BJ (cell line): ENCODE data around the gene ESYT1. TPM values are rescaled to one million over a fixed set of nuclear protein-coding genes. Genes with fewer than 3 reads are reported as not detected.
"Not testable (repeated sequence)": the region's sequence is repeated elsewhere in the genome, so short reads cannot be mapped to it uniquely, and the experiment has no call there.

ENCODE experiments used
- CTCF ChIA-PET: fragments of 350-600 bp; formaldehyde crosslinking; extraction: SDS; loops from one replicate; lab custom pipeline; 2021; ENCODE audit warnings: antibody characterized with exemption, inconsistent platforms; lab: Yijun Ruan, JAX
- POLR2A ChIA-PET: fragments of 300-600 bp; sonication (Branson Sonifier 250); formaldehyde crosslinking; extraction: SDS; loops from one replicate; lab custom pipeline; 2021; ENCODE audit warnings: antibody characterized with exemption; lab: Charles Lee
- DNase-seq: peaks from one replicate; pipeline ENCODE4 v3.0.0-alpha.2; 2011; ENCODE audit warnings: low read depth
- H3K27me3 ChIP-seq: 2 replicates; pipeline ENCODE4 v1.6.0; 2011; ENCODE audit warnings: low read length; ENCODE audit not compliant: control insufficient read depth, insufficient read depth
- H3K36me3 ChIP-seq: 2 replicates; pipeline ENCODE4 v1.5.1; 2011; ENCODE audit warnings: low read length; ENCODE audit not compliant: control insufficient read depth, insufficient read depth
- H3K4me3 ChIP-seq: 2 replicates; pipeline ENCODE4 v1.5.1; 2011; ENCODE audit warnings: low read depth, mild to moderate bottlenecking, control low read depth, low read length
- polyA plus RNA-seq: library from polyadenylated mRNA; depleted of rRNA; stranded (reverse); fragments of >200 nt; gene quantifications from 2 replicates; pipeline ENCODE4 v1.2.3, GENCODE V29; 2011
- TF ChIP-seq, protein P1 (sequence below): IDR thresholded peaks from 2 replicates; pipeline ENCODE4 v1.5.1; 2011; ENCODE audit warnings: low read depth, mild to moderate bottlenecking, control low read depth, inconsistent platforms, low read length, moderate library complexity; ENCODE audit not compliant: insufficient read depth

The ESYT1 gene
- polyA plus RNA-seq, 1 experiment = 264 TPM

DNA sequence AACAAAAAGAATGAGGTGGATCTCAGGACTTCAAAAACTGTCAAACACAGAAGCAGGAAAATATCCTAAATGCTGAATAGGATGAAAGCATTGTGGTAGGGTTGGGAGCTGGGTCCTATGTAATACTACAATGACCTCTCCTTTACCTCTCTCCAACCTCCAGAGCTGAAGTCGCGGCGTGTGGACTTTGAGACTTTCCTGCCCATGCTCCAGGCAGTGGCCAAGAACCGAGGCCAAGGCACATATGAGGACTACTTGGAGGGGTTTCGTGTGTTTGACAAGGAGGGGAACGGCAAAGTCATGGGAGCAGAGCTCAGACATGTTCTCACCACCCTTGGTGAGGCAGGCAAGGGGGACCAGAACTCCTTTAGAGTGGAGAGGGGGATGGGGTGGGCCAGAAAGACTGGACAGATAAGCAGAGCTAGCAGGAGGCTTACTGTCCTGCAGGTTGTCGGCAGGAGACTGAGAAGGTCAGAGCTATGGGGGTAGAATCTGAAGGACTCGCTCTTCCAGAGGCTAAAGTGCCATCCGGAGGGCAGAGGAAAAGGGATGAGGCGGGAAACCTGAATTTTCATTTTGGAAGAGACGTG, 27.3 kb downstream of the ESYT1 start:
- DNase-seq = no peak
- CTCF ChIA-PET = interaction anchor here (1.6 to 2.8 kb wide), 4 partner anchors 28 to 36 kb away, joined by 3 to 10 read pairs (median 7); partner anchors contain the start of genes ESYT1 and SMARCC2
- peaks cover 10% of the 10 kb centered on the region for H3K36me3 ChIP-seq
- TF ChIP-seq, protein P1, sequence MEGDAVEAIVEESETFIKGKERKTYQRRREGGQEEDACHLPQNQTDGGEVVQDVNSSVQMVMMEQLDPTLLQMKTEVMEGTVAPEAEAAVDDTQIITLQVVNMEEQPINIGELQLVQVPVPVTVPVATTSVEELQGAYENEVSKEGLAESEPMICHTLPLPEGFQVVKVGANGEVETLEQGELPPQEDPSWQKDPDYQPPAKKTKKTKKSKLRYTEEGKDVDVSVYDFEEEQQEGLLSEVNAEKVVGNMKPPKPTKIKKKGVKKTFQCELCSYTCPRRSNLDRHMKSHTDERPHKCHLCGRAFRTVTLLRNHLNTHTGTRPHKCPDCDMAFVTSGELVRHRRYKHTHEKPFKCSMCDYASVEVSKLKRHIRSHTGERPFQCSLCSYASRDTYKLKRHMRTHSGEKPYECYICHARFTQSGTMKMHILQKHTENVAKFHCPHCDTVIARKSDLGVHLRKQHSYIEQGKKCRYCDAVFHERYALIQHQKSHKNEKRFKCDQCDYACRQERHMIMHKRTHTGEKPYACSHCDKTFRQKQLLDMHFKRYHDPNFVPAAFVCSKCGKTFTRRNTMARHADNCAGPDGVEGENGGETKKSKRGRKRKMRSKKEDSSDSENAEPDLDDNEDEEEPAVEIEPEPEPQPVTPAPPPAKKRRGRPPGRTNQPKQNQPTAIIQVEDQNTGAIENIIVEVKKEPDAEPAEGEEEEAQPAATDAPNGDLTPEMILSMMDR = no peak
- POLR2A ChIA-PET = no interaction called here
- H3K4me3 ChIP-seq = no peak overlapping the region
- H3K27me3 ChIP-seq = no peaks in the 10 kb centered on the region

DNA sequence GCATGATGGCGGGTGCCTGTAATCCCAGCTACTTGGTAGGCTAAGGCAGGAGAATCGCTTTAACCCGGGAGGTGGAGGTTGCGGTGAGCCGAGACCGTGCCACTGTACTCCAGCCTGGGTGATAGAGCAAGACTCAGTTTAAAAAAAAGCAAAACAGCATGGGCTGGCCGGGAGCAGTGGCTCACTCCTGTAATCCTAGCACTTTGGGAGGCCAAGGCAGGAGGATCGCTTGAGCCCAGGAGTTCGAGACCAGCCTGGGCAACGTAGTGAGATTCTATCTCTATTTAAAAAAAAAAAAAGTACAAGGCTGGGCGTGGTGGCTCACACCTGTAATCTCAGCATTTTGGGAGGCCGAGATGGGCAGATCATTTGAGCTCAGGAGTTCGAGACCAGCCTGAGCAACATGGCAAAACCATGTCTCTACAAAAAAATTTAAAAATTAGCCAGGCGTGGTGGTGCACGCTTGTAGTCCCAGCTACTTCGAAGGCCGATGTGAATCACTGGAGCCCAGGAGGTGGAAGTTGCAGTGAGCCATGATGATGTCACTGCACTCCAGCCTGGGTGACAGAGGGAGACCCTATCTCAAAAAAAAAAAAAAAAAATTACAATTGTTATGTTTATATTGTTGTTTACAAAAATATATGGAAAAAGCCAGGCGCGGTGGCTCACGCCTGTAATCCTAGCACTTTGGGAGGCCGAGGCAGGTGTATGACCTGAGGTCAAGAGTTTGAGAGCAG, 28.6 kb downstream of the ESYT1 start:
- POLR2A ChIA-PET, H3K27me3 ChIP-seq, DNase-seq: not testable (repeated sequence)
- Histone ChIP-seq H3K4me3 (peak overlapping the region; percentile 64; the same call in 1 of the 2 replicates), H3K36me3 (peaks cover 21% of the 10 kb centered on the region)
- CTCF ChIA-PET = interaction anchor here (0.6 to 2.8 kb wide), 3 partner anchors 30 to 67 kb away, joined by 3 to 10 read pairs (median 4); partner anchors contain the start of genes ESYT1 and SMARCC2

DNA sequence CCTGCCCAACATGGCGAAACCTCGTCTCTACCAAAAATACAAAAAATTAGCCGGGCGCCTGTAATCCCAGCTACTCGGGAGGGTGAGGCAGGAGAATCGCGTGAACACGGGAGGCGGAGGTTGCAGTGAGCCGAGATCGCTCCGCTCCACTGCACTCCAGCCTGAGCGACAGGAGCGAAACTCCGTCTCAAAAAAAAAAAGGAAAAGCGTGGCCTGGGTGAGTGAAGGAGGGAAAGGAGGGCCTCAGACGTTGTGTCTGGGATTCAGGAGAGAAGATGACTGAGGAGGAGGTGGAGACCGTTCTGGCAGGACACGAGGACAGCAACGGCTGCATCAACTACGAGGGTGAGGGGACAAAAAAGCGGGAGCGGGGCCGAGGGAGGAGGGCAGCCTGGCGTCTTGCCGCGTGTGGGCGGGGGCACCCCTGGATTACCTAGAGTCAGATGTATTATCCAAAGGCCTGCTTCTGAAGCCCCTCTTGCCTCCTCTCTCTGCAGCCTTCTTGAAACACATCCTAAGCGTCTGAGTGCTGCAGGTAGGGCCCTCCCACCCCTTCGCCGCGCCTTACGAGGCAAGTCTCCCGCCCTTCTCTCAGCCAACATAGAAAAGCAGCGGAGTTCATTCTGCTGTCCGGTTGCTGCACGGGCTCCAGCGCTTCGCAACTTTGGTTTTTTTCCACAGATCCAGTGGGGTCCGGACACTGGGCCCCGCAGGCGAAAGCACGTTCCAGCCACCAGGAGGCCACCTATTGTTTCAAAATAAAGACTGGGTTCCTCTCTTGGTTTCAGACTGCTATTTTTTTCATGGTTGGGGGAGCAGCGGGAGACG, 29.3 kb downstream of the ESYT1 start:
- TF ChIP-seq, protein P1 = peak; percentile 81
- peak; percentile 40 for DNase-seq
- H3K27me3 ChIP-seq = no peaks in the 10 kb centered on the region
- ChIA-PET POLR2A (interaction anchor here (0.7 to 1.2 kb wide), 2 partner anchors 30 to 159 kb away, joined by 4 to 8 read pairs; no protein-coding TSS in a partner anchor), CTCF (interaction anchor here (0.5 to 8.7 kb wide), 6 partner anchors 30 to 110 kb away, joined by 3 to 56 read pairs (median 7); partner anchors contain the start of genes ESYT1, SMARCC2 and ZC3H10)
- H3K4me3 ChIP-seq = peak overlapping the region; percentile 64
- H3K36me3 ChIP-seq = peaks cover 25% of the 10 kb centered on the region

DNA sequence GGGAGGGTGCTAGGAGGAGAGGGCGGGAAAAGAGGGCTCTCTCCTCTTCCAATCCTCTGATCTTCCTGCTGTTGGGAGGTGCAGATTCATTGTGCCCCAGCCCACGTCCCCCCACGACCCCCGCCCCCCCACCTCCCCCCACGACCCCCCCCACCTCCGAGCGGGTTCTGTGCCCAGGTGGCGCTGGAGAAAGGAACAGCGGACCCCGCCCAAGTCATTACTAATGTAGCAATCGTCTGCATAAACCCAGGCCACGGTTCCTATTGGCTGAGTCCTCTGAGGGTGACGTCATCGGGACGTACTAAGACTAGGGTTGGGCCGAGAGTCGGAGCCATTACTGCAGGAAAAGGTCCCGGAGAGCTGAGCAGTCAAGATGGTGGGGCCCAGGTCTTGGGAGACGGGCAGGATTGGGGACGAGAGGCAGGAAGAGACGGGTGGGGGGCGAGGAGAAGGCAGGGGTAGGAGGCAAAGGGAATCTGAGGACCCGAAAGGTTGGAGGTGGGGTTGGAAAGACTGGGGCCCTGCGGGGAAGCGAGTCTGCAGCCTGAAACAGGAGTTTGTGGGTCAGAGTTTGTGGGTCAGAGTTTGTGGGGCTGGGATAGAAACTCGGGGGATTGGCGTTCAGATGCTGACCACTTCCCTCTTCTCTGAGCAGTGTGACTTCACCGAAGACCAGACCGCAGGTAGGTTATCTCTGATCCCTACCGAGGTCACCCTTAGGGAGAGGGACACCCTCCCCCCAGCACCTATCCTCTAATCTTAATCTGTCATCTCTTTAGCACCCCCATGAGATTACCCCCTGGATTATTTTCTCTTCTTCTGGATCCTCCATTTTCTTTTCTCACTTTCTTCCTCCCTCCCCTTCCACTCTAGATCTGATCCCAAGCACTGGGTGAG, 30.2 kb downstream of the ESYT1 start, which contains the start of gene MYL6:
MYL6 (plus strand) TSS at position 331 of the 897 bp plus-strand sequence; CDS start at position 374, 43 bp downstream.
- H3K36me3 ChIP-seq = peaks cover 26% of the 10 kb centered on the region

More for the DNA sequence above, 30.2 kb downstream of the ESYT1 start, which contains the start of gene MYL6:
- ChIA-PET CTCF (interaction anchor here (0.5 to 8.7 kb wide), 5 partner anchors 30 to 111 kb away, joined by 4 to 56 read pairs (median 12); partner anchors contain the start of genes ESYT1, SMARCC2 and ZC3H10), POLR2A (interaction anchor here (0.5 to 1.3 kb wide), 7 partner anchors 20 to 158 kb away, joined by 3 to 14 read pairs (median 4); partner anchors contain the start of genes SMARCC2 and ZC3H10)
- TF ChIP-seq, protein P1 = no peak
- peak; percentile 85 for DNase-seq
- Histone ChIP-seq H3K4me3 (peak within 1 kb of the TSS; percentile 64), H3K27me3 (no peaks in the 10 kb centered on the region)
